NCI-H82 treated with DMSO at 0.1 percent for 48 hours (cell line): ENCODE data around the gene AQP12A.

Source experiments
- DNase-seq: peaks from one replicate; lab custom pipeline; 2025; ENCODE audit not compliant: unreplicated experiment; lab: John Stamatoyannopoulos, UW

AQP12A gene

DNA sequence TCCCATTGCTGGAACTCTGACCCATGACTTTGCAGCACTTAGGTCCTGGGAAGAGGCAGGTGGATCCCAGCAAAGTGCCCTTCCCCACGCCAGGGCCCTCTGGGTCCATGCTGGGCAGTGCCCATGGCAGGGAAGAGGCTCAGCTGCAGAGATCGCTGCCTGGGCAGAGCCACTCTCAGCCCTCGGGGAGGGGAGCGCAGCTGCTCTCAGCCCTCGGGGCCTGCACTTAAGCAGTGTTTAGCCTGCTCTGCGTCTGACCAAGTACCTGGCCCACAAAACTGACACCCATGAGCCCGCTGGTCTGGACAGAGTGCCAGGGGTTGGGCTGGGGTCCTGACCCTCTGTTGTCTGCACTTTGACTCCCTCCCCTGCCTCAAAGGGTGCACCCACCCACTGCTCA is 46.3 kb downstream of the AQP12A start:
- DNase-seq = no peak

DNA sequence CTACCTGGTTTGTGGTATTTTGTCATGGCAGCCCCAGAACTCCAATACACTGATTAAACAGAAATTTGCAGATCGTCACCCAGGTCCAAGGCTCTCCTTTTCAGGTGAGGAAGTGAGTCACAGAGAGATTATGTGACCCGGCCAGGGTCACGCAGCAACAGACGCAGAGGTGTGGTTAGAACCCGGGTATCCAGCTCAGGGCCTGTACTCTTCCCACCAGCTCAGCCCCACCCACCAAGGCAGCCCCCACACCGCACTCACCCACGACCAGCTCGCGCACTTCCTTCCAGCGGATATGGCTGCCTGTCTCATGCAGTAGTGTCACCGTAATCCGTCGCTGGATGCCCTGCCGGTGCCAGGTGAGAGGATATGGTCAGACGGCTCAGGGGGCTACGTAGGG is 48.1 kb downstream of the AQP12A start:
- DNase-seq = no peak

DNA sequence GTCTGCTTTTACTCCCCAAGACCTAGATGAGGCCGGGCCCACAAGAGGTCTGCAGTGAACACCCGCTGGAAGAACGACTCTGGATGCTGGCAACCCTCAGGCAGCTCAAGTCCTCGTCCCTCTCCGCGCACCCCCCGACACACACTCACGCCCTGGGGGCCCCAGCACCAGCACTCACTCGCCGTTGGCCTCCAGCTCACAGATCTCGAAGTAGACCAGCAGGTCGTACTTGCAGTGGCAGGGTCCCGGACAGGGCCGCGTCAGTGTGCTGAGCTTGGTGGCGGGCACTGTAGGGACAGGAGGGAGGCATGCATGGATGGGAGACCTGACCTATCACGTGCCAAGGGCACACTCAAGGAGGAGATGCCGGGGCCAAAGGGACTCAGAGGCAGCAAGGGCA is 49.4 kb downstream of the AQP12A start:
- no peak for DNase-seq

DNA sequence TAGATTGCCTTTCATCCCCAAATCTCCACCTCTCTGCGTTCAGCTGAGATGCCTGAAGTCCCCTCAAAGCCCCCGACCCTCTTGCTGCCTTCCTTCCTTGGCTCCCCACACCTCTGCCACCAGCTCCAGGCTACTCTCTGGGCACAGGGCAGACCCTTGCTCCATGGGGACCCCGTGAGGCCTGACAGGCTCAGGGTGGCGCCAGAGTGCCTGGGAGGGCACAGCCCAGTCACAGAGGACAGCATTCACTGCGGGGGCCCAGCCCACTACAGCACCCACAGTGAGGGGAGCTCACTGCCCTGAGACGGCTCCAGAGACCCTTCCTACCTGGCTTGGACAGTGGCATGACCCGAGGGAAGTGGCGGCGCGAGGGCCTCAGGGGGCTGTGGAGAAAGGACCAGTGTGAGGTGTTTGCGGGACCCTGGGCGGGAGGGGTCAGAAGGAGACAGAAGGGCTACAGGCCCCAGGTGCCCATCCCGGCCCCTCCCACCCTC is 51.0 kb downstream of the AQP12A start:
- no peak for DNase-seq

DNA sequence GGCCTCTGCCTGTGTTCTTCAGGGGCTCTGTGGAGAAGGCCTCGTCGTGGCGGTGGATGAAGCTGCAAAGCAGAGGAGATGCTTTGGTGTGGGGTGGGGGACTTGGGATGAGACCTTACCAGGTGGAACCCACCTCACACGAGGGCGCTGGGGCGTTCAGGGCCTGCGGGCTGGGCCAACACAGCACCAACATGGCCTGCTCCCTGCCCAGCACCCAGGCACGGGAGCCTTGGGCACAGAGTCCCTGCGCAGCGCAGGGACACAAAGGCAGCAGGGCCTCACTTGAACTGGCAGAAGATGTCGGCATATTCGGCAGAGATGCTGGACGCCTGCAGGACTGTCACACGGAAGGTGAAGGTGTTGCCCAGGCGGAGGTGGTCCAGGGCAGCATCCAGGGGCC is 53.8 kb downstream of the AQP12A start:
- DNase-seq = no peak

DNA sequence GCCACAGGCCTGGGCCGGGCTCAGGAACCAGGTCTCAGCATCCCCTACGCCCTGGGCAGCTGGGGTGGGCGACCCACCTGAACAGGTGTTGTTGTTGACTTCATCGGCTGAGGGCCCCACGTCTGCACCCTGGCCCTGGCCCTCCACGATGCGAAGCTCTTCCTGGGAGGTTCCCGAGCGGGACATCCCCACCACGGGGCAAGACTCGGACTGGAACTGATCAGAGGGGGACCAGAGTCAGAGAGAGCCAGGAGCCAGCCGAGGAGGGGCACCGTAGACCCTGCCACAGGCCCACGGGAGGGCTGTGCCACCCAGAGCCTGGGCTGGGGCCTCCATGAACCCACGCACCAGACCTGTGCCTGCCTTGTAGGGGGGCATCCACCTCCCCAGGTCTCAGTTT is 54.3 kb downstream of the AQP12A start:
- DNase-seq = no peak

DNA sequence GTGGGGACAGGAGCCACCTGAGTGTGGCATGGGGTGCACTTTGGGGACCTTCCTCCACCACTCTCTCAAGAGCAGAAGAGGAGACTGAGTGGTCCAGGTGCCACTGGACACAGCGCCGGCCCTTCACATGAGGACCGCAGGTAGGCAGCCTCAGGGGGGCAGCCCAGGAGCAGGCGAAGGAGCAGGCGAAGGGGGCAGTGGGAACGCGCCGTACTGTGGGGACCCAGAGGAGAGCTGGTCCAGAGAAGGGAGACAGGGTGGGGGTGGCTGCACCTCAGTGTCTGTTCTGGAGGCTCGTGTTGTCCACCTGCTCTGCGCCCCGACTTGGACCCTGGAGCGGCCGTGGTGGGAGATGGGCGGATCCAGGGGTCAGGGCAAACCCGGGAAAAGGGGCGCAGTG is 55.0 kb downstream of the AQP12A start:
- DNase-seq = no peak

DNA sequence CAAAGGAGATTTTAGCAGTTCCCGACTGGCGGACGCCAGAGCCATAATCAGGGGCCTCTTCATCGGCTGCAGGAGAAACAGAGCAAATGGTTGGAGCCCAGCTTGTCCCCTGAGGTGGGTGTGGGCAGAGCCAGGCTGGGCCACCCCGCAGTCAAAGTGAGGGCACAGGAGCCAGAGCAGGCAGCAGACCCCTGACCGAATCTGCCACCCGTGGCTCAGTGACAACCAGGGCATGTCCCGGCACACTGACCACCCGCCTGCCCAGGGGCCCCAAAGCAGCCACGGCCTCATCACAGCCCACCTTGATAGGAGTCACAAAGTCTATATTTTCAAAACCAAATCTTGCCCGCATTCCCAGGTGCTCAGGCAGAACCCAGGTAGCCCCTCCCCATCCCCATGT is 55.6 kb downstream of the AQP12A start:
- DNase-seq = no peak
